Measurements from ENCODE around the gene CHRNA5.

DNA sequence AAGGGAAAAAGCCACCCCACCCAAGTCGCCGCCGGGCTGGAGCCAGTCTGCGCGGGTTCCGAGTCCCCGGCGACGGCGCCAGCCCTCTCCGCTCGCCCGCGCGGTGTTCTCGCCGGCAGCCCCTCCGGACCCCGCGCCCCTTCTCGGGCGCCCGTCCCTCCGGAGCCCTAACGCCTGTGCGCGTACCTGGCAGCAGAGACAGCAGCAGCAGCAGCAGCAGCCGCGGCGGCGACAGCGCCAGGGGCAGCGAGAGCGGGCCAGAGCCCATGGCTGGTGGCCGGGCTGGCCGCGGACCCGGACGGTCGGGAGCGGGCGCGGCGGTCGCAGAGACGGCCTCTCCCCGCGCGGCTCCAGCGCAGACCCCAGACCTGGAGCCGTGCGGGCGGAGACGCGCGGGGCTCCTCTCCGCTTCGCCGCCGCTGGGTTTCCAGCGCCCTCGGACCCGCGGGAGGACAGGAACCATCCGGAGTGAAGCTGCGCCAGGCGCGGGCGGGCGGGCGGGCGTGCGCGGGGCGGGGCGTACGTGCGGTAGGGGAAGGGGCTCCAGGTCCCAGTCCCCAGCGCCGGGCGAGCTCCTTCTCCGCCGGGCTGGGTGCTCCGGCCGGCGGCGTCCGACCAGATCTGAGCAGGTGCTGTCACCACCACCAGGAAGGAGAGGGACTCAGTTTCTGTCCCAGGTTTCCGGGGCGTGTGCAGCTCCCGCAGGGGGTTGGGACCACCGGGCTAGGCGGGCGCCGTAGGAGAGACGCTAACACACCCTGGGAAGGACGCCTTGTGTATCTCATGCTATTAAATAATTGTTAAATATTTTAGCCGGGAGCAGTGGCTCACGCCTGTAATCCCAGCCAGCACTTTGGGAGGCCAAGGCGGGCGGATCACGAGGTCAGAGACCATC, 55.5 kb downstream of the CHRNA5 start, which contains the start of gene CHRNA3:
- TF ChIP-seq, protein P1, sequence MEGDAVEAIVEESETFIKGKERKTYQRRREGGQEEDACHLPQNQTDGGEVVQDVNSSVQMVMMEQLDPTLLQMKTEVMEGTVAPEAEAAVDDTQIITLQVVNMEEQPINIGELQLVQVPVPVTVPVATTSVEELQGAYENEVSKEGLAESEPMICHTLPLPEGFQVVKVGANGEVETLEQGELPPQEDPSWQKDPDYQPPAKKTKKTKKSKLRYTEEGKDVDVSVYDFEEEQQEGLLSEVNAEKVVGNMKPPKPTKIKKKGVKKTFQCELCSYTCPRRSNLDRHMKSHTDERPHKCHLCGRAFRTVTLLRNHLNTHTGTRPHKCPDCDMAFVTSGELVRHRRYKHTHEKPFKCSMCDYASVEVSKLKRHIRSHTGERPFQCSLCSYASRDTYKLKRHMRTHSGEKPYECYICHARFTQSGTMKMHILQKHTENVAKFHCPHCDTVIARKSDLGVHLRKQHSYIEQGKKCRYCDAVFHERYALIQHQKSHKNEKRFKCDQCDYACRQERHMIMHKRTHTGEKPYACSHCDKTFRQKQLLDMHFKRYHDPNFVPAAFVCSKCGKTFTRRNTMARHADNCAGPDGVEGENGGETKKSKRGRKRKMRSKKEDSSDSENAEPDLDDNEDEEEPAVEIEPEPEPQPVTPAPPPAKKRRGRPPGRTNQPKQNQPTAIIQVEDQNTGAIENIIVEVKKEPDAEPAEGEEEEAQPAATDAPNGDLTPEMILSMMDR (IDR thresholded peaks at IDR 0.05; ENCODE audit: insufficient read depth, low read length, poor library complexity, severe bottlenecking): no peak
- TF ChIP-seq EZH2phosphoT487 (conservative IDR thresholded peaks at IDR 0.05; ENCODE audit: low read length): no peak
